HG03378 (cell line): ENCODE results near the gene PCMTD2.

Experiments used
- ATAC-seq: cut with Tn5 transposase; IDR thresholded peaks from one replicate; pipeline ENCODE4 v1.9.1; 2021; ENCODE audit warnings: mild to moderate bottlenecking, moderate library complexity; ENCODE audit not compliant: unreplicated experiment

PCMTD2 gene

GRCh38 chr20:64254571-64255360 lies 782 bp upstream of the PCMTD2 start:
- no peak for ATAC-seq

- ATAC-seq: no peak
These were observed 861 bp downstream of the PCMTD2 start for GRCh38 chr20:64256282-64256935.

GRCh38 chr20:64257107-64257757 lies 1.7 kb downstream of the PCMTD2 start:
- ATAC-seq: no peak

GRCh38 chr20:64258071-64258823 lies 2.7 kb downstream of the PCMTD2 start:
- no peak for ATAC-seq

- no peak for ATAC-seq
These were observed 4.7 kb downstream of the PCMTD2 start for GRCh38 chr20:64260239-64260638.

GRCh38 chr20:64261138-64261537 lies 5.6 kb downstream of the PCMTD2 start:
- ATAC-seq: no peak

DNA sequence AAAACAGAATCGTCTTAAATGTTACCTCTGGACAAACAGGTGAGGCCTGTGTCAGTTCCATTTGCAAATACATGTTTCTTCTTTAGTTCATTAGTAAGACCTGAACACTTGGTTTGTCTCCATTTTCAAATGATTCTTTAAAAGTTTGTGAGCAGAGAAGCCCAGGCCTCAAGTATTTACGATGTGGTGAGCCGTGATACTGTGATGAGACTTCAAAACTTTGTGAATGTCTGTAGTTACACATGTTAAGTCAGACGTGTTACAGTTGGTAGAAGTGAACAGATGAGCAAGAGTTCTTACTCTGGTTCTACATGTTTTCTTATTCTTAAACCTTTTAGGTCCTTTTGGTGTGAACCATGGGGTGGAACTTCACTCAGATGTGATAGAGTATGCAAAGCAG lies 8.5 kb downstream of the PCMTD2 start:
- ATAC-seq: no peak

- no peak for ATAC-seq
These were observed 9.7 kb downstream of the PCMTD2 start for GRCh38 chr20:64265201-64265600.

- no peak for ATAC-seq
These were observed 11.4 kb downstream of the PCMTD2 start for GRCh38 chr20:64266988-64267387.

DNA sequence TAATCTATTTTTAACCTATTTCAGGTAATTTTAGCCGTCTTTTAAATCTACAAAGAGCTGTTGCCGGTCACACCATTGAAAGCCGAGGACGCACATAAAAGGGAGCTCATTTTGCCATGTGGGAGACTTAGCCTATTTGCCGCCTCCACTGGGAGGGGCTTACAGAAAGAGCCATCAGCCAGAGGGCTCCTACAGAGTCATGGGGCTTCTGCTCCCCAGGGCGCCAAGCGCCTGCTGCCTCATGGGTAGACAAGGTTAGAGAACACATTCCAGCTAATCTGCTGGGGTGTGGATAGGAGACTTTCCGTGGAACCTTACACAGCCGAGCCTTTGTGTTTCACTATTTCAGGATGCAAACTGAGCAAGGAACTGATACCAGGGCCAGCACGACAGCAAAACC lies 12.6 kb downstream of the PCMTD2 start:
- ATAC-seq: no peak

DNA sequence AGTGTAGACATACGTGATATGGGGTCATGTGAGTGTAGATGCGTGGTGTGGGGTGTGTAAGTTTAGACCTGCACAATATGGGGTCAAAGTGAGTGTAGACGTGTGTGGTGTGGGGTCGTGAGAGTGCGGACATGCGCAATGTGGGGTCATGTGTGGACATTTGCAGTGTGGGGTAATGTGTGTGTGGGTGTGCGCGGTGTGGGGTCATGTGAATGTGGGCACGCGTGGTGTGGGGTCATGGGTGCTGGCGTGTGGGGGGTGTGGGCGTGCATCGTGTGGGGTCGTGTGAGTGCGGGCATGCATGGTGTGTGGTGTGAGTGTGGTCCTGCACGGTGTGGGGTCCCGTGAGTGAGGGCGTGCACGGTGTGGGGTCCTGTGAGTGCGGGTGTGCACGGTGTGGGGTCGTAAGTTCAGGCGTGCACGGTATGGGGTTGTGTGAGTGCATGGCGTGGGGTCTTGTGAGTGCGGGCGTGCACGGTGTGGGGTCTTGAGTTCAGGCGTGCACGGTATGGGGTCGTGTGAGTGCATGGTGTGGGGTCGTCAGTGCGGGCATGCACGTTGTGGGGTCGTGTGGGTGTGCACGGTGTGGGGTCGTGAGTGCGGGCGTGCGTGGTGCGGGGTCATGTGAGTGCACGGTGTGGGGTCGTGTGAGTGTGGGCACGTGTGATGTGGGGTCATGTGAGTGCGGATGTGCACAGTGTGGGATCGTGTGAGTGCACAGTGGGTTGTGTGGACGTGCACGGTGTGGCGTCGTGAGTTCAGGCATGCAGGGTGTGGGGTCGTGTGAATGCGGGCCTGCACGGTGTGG lies 14.3 kb downstream of the PCMTD2 start:
- no peak for ATAC-seq

GRCh38 chr20:64271636-64272035 lies 16.1 kb downstream of the PCMTD2 start:
- ATAC-seq: no peak

DNA sequence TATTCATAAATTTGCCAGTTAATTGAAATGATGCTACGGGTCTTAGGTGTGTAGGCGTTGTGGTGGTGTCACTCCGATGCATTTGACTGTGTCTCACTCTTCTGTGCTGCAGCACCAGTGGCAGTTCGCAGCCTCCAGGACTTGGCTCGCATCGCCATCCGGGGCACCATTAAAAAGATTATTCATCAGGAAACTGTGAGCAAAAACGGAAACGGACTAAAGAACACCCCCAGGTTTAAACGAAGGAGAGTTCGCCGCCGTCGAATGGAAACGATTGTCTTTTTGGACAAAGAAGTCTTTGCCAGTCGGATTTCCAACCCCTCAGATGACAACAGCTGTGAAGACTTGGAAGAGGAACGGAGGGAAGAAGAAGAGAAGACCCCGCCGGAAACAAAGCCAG lies 17.6 kb downstream of the PCMTD2 start:
- no peak for ATAC-seq

GRCh38 chr20:64276817-64277216 lies 21.3 kb downstream of the PCMTD2 start:
- ATAC-seq: no peak

DNA sequence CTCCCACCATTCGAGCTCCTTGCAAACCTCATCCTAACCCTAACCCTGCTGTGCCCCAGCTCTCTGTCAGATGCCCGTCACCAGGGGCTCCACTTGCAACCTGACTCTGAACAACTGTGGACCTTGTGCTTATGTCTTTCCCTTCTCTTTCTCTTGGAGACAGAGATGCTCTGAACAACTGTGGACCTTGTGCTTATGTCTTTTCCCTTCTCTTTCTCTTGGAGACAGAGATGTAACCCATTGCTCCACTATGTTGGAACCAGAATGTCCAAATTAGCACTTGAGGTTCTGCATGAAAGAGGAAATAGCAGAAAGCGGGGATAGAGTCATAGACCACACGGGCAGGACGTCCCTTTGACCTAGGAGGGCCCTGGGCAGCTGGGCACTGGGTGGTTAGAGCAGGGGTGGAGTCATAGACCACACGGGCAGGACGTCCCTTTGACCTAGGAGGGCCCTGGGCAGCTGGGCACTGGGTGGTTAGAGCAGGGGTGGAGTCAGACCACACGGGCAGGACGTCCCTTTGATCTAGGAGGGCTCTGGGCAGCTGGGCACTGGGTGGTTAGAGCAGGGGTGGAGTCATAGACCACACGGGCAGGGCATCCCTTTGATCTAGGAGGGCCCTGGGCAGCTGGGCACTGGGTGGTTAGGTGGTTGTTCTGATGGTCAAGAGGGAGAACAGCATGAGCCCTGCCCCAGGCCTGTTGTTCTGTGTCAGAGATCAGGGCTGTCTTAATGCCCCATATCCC lies 22.2 kb downstream of the PCMTD2 start:
- no peak for ATAC-seq

DNA sequence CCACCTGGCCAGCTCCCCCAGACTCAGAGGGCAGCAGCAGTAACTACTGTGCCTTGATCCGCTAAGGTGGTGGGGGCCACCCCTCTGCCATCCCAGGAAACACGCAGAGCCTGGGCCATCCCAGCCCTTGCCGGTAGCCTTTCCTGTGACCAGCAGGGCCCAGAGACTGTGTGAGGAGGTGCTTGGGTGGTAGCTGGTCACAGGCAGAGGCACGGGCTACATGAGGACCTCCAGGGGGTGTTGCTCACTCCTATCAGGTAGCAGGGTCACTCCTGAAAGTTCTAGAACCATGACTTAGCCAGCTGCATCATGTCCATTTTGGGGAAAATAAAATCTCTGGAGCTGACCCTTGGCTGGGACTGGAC lies 22.8 kb downstream of the PCMTD2 start:
- ATAC-seq: no peak

DNA sequence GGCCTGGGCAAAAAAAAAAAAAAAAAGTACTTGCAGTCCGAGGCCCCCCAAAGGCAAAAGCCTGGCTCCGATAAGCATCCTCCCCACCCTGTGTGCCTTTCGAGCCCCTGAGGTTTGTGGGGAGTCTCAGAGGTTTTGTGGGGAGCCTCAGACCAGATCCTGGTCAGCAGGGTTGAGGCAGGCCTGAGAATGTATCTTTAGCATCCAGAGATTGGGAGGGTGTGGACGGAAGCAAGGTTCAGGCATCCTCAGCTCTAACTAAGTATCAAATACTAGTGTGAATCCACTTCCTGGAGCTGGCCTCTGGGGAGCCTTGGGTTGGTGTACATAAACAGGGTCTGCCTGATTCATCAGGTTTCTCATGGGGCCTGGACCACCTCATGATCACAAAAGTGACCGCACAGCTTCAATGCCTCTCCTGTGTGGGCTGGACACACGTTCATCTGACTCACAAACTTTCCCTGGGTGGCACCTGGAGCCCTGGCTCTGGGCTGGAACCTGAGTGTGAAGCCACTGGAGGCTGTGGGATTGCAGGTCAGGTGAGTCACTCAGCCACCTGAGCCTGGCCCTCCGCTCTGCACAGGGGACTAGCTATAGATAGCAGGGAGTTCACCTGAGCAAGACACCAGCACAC lies 24.4 kb downstream of the PCMTD2 start:
- no peak for ATAC-seq

DNA sequence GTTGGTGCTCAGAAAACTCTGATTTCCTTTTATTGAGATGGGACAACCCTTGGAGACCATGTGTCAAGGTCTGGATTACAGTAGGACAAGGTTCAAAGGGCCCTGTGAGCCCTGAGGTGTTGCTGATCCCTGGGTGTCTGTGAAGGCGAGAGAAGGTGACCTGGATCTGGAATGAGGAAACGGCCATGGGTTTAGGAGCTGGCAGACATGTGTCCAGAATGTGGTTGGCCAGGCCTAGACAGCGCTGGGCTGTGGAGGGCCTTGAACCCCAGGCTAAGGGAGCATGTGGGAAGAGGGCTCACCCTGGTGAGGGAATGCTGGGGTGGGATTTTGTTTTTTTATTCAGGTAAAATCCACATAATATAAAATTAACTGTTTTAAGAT lies 24.9 kb downstream of the PCMTD2 start:
- ATAC-seq: no peak

DNA sequence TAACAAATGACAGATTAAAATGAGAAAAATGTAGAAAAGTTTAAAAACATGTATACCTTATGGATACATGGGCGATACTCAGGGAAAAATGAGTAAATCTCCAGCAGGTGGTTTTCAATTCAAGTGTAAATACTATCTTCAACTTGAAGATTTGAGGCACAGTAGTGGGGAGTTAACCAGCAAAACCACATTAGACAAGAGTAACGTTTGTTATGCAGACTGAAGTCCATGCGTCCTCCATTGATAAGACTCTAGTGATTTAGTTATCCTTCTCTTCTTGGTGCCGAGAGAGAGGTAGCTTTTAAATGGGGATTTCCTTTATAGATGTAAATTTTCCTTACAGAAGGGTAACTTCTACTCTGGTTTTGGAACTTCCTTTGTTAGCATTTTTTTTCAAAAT lies 28.1 kb downstream of the PCMTD2 start:
- ATAC-seq: no peak
